Nephron (organoid): ENCODE measurements around the gene CMTM3.

Experiments
- H3K27ac Mint-ChIP-seq, 3 experiments: 2 replicates each; pipeline ENCODE4 v1.8.0; 2020; ENCODE audit warnings: mixed read lengths in 3 of 3, mild to moderate bottlenecking in 2 of 3, moderate library complexity in 1 of 3
- H3K27me3 Mint-ChIP-seq: 2 replicates; pipeline ENCODE4 v1.8.0; 2021; ENCODE audit warnings: low read depth, mild to moderate bottlenecking, moderate library complexity, mixed read lengths
- H3K36me3 Mint-ChIP-seq: 2 replicates; pipeline ENCODE4 v1.8.0; 2020; ENCODE audit warnings: low read depth, mixed read lengths
- H3K4me1 Mint-ChIP-seq: 2 replicates; pipeline ENCODE4 v1.8.0; 2020; ENCODE audit warnings: mixed read lengths
- H3K4me3 Mint-ChIP-seq, 3 experiments: 2 replicates each; pipeline ENCODE4 v1.8.0; 2020; ENCODE audit warnings: mild to moderate bottlenecking in 3 of 3, mixed read lengths in 3 of 3, moderate library complexity in 2 of 3
- H3K9me3 Mint-ChIP-seq: 2 replicates; pipeline ENCODE4 v1.8.0; 2020; ENCODE audit warnings: mixed read lengths
- CTCF ChIP-seq, 3 experiments: fragments of 200-600 bp; sonication (generic); IDR thresholded peaks; one replicate each; pipeline ENCODE4 v1.5.0; 2021; ENCODE audit warnings: antibody characterized with exemption in 3 of 3; ENCODE audit not compliant: unreplicated experiment in 3 of 3

CMTM3 gene

GRCh38 chr16:66580605-66581209 lies 23.8 kb upstream of the CMTM3 start:
- no peak for TF ChIP-seq CTCF (IDR thresholded peaks at IDR 0.05; ENCODE audit: unreplicated experiment in 3 of 3)
- Mint-ChIP-seq H3K27ac (peak overlapping the region; percentile 72 to 81 (median 80)), H3K27me3 (peaks cover 5% of the 10 kb centered on the region), H3K9me3 (no peaks in the 10 kb centered on the region), H3K36me3 (no peaks in the 10 kb centered on the region), H3K4me3 (peak overlapping the region in 1 of 3 experiments; percentile 15), H3K4me1 (peaks cover 34% of the 10 kb centered on the region)

GRCh38 chr16:66581246-66581952 lies 23.1 kb upstream of the CMTM3 start:
- Mint-ChIP-seq H3K27ac (peak overlapping the region; percentile 72 to 81 (median 80)), H3K36me3 (no peaks in the 10 kb centered on the region), H3K4me1 (peaks cover 36% of the 10 kb centered on the region), H3K4me3 (no peak overlapping the region), H3K27me3 (peaks cover 5% of the 10 kb centered on the region), H3K9me3 (no peaks in the 10 kb centered on the region)
- TF ChIP-seq CTCF (IDR thresholded peaks at IDR 0.05; ENCODE audit: unreplicated experiment in 3 of 3), result no peak

- no peaks in the 10 kb centered on the region for H3K9me3 Mint-ChIP-seq
- no peak for TF ChIP-seq CTCF (IDR thresholded peaks at IDR 0.05; ENCODE audit: unreplicated experiment in 3 of 3)
- H3K27ac Mint-ChIP-seq, result peak overlapping the region; percentile 30 to 58 (median 43)
- peaks cover 23% of the 10 kb centered on the region for H3K4me1 Mint-ChIP-seq
- H3K36me3 Mint-ChIP-seq, result no peaks in the 10 kb centered on the region
- H3K27me3 Mint-ChIP-seq, result no peaks in the 10 kb centered on the region
- no peak overlapping the region for H3K4me3 Mint-ChIP-seq
Observed at GRCh38 chr16:66585481-66586239, 18.8 kb upstream of the CMTM3 start.

- H3K4me1 Mint-ChIP-seq, result peaks cover 8% of the 10 kb centered on the region
- no peaks in the 10 kb centered on the region for H3K27me3 Mint-ChIP-seq
- peak overlapping the region in 1 of 3 experiments; percentile 48 for H3K27ac Mint-ChIP-seq
- H3K9me3 Mint-ChIP-seq, result no peaks in the 10 kb centered on the region
- no peak overlapping the region for H3K4me3 Mint-ChIP-seq
- no peak for TF ChIP-seq CTCF (IDR thresholded peaks at IDR 0.05; ENCODE audit: unreplicated experiment in 3 of 3)
- no peaks in the 10 kb centered on the region for H3K36me3 Mint-ChIP-seq
Observed at GRCh38 chr16:66587881-66588600, 16.5 kb upstream of the CMTM3 start.

- Mint-ChIP-seq H3K36me3 (no peaks in the 10 kb centered on the region), H3K27ac (peak overlapping the region in 1 of 3 experiments; percentile 43), H3K9me3 (no peaks in the 10 kb centered on the region), H3K4me1 (peaks cover 8% of the 10 kb centered on the region), H3K27me3 (no peaks in the 10 kb centered on the region), H3K4me3 (no peak overlapping the region)
- peak in 2 of 3 experiments; percentile 12 to 20 for TF ChIP-seq CTCF (IDR thresholded peaks at IDR 0.05; ENCODE audit: unreplicated experiment in 3 of 3)
Observed at GRCh38 chr16:66588981-66589713, 15.4 kb upstream of the CMTM3 start.
